Lower leg skin (tissue), 4 donors: ENCODE results near the gene SAMD10. TPM values are rescaled to one million over a fixed set of nuclear protein-coding genes. Genes with fewer than 3 reads are reported as not detected.

Experiments used
- DNase-seq, 2 donors: peaks; one replicate each; pipeline ENCODE4 v3.0.0-alpha.2; 2019; ENCODE audit warnings: low spot score in 2 of 2
- H3K4me3 ChIP-seq: fragments of 200-600 bp; sonication (generic); 2 replicates; pipeline ENCODE4 v1.5.1; 2017; ENCODE audit warnings: mild to moderate bottlenecking, low read depth; ENCODE audit not compliant: poor library complexity, severe bottlenecking
- POLR2A ChIP-seq, 2 donors: fragments of 450-650 bp; IDR thresholded peaks; one replicate each; pipeline ENCODE4 v1.6.1; 2016 to 2017; ENCODE audit warnings: antibody characterized with exemption in 2 of 2, mild to moderate bottlenecking in 1 of 2, moderate library complexity in 1 of 2
- WGBS, 2 donors: methylation state at CpG; one replicate each; pipeline ENCODE4 v1.1.5; 2018; 5-methylcytosine and 5-hydroxymethylcytosine counted together
- intact Hi-C: fragments of 100-400 bp; cut with DNase I; formaldehyde crosslinking; loops from one replicate; pipeline ENCODE4 v1.15.0; 2023; ENCODE audit warnings: low total_unique reads
- total RNA-seq, 4 donors: library from RNA; depleted of rRNA; stranded (reverse); fragments of >200 nt; gene quantifications; one replicate each; pipeline ENCODE4 v1.1.0, GENCODE V29; 2016
- TF ChIP-seq, protein P1 (sequence below), 3 donors: fragments of 450-650 bp; IDR thresholded peaks; one replicate each; pipeline ENCODE4 v1.5.1; 2016; ENCODE audit warnings: antibody characterized with exemption in 3 of 3, mild to moderate bottlenecking in 3 of 3, moderate library complexity in 2 of 3

The SAMD10 gene
- total RNA-seq: 10 to 100 TPM in 3 of 4 donors, 1 to 10 TPM in 1; 8.1 to 11.3 (median 10.6) TPM

DNA sequence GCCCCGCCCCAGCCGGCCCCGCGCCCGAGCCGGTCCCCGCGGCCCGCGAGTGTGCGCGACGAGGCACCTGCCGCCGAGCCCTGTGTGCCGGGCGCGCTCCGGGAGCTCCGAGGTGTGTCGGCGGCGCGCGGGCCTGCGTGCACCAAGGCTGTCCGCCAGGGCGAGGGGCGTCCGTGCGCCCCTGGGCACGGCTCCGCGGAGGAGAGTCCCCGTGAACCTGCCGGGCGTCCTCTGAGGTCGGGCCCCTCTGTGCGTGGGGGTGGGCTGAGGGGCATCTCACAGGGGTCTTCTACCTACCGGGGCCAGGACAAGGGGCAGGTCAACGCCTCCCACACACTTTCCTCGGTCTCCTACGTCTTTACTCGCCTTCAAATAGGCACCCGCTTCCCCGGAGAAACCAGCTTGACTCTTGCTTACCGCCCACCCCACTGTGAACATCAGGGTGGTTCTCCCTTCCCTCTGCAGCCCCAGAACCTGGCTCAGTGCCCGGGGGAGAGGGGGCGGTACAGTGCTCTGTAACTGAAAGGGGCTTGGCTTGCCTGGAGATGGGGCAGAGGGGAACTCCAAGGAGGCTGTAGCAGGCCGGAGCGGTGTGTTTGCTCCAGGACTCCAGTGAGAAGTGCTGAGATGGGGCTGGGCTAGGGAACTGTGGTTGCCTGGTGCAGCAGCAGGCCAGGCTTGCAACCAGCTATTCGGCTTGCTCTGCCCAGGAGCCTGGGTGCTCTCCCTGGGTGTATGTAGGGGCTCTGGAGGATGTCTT, at the start of gene SAMD10:
Gene SAMD10, minus strand, starts transcription at position 86 of the 760 bp plus-strand sequence. CDS start 175 bp downstream, outside the sequence.
- intact Hi-C loops: loop anchor here (10.0 kb wide), 1 partner anchor 195 kb away; no protein-coding TSS in a partner anchor
- TF ChIP-seq, protein P1, sequence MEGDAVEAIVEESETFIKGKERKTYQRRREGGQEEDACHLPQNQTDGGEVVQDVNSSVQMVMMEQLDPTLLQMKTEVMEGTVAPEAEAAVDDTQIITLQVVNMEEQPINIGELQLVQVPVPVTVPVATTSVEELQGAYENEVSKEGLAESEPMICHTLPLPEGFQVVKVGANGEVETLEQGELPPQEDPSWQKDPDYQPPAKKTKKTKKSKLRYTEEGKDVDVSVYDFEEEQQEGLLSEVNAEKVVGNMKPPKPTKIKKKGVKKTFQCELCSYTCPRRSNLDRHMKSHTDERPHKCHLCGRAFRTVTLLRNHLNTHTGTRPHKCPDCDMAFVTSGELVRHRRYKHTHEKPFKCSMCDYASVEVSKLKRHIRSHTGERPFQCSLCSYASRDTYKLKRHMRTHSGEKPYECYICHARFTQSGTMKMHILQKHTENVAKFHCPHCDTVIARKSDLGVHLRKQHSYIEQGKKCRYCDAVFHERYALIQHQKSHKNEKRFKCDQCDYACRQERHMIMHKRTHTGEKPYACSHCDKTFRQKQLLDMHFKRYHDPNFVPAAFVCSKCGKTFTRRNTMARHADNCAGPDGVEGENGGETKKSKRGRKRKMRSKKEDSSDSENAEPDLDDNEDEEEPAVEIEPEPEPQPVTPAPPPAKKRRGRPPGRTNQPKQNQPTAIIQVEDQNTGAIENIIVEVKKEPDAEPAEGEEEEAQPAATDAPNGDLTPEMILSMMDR (IDR thresholded peaks at IDR 0.05): no peak
- no peak for TF ChIP-seq POLR2A (IDR thresholded peaks at IDR 0.05)
- WGBS, 2 donors: 2 to 3% methylated on average over 16 to 26 of the region's 52 CpGs
- DNase-seq: no peak
- peak within 1 kb of the TSS; percentile 45 for H3K4me3 ChIP-seq

DNA sequence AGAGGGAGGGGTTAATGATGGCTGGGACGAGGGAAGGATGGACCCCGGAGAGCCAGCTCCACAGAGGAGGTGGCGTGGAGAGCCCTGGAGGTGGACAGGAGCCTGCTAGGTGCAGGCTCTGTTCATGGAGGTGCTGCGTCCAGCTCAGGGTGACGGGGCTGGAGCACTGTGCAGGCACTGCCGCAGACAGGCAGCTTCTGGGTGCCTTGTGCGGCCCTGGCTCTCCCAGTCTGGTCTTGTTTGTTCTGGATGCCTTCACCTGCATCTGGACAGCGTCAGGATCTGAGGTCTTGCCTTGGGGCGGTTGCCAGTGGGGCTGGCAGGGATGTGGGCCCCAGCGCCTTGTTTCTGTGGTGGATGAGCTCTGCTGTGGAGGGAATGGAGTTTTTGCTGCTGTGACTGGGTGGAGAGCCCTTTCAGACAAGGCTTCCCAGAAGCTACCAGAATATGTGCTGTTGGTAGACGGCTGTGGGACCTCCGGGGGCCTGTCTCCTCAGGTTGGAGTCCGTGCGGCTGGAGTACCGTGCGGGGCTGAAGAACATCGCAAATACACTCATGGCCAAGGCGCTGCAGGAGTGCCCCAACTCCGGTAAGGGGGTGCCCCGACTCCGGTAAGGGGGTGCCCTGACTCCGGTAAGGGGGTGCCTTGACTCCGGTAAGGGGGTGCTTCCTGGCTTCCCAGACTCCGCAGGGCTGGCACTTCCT, 48.7 kb upstream of the SAMD10 start:
- 91 to 97% methylated on average over 18 to 20 of the region's 24 CpGs for WGBS, 2 donors
- DNase-seq: no peak
- H3K4me3 ChIP-seq: no peak overlapping the region
- TF ChIP-seq, protein P1 (IDR thresholded peaks at IDR 0.05): no peak
- TF ChIP-seq POLR2A (IDR thresholded peaks at IDR 0.05): no peak
- intact Hi-C loops: no loop called here

DNA sequence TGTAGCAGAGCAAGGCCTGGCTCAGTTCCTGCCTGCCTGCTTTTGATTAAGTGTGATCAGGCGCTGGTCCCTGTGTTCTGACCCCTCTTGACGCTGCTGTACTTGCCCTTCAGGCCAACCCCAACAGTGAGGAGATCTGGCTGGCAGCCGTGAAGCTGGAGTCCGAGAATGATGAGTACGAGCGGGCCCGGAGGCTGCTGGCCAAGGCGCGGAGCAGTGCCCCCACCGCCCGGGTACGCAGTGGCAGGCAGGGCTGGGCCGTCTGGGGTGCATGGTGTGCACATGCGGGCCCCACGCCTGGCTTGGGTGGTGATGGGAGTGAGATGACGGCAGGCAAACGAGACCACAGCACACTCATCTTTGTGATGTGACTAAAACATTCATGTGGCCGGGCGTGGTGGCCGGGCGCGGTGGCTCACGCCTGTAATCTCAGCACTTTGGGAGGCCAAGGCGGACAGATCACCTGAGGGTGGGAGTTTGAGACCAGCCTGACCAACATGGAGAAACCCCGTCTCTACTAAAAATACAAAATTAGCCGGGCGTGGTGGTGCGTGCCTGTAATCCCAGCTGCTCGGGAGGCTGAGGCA, 46.5 kb upstream of the SAMD10 start:
- no peak overlapping the region for H3K4me3 ChIP-seq
- 83 to 88% methylated on average over 25 to 29 of the region's 29 CpGs for WGBS, 2 donors
- TF ChIP-seq, protein P1 (IDR thresholded peaks at IDR 0.05): no peak
- TF ChIP-seq POLR2A (IDR thresholded peaks at IDR 0.05): no peak
- no peak for DNase-seq
- intact Hi-C loops: no loop called here

DNA sequence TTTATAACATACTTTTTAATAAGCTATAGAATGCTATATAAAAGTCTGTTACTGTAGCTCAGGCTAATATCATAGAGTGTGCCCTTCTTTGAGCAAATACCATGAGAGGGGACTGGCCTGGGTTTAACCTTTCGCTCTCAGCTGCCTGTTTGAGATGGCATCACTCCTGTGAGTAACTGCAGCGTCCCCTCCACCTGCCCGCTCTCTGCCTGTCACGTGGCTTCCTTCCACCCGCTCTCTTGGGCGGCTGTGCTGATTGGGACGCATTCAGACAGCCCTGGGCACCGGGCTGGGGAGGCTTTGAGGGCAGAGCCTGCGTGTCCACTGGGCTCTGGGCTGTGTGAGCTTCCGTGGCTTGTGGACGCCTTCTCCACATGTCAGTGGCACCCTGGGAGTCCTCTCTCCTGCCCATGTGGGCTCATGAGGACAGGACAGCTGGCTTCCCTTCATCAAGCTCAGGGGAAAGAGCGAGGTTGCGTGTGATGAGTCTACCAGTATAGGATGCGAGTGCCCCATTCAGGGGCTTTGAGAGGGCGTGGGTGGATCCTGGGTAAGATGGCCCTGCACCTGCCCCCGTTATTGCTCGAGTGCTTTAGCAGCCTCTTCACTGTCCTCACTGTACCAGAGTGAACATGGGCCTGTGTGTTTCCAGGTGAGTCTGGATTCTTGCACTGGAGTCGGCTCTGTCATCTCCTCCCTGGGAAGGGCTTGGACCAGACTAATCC, 45.8 kb upstream of the SAMD10 start:
- DNase-seq: no peak
- intact Hi-C loops: no loop called here
- no peak overlapping the region for H3K4me3 ChIP-seq
- TF ChIP-seq POLR2A (IDR thresholded peaks at IDR 0.05): no peak
- TF ChIP-seq, protein P1 (IDR thresholded peaks at IDR 0.05): no peak
- 91 to 96% methylated on average over 17 to 18 of the region's 18 CpGs for WGBS, 2 donors

DNA sequence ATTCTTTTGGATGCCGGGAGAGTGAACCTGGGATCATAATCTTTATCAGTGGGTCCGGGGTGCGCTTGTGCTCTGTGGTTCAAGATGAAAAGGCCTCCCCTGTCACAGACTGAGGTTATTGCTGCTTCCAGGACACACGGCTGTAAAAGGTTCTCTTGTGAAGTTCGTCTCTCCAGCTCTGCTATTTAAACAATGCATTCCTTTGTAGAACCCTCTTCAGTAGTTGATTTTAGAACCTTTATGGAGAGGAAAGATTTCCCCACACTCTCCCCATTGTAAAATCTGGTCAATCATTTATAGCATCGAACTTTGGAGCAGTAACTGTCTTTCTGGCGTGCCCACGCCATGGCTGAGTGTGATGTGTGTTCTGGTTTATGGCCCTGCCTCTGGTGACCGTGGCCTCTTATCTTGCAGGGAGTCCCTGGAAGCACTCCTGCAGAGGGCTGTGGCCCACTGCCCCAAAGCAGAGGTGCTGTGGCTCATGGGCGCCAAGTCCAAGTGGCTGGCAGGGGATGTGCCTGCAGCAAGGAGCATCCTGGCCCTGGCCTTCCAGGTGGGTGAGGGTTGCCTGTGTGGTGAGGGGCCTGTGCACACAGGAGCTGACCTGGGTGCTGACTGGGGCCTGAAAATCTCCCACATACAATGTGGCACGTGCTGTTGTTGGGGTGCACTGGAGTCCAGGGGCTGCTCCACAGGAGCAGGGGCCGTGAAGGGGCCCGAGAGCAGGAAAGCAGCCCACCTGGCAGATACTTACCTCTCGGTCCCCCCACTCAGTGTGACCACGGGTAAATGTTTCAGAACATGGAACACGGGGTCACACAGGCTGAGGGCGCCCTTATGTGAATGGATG, 44.9 kb upstream of the SAMD10 start:
- intact Hi-C loops: no loop called here
- no peak for DNase-seq
- no peak overlapping the region for H3K4me3 ChIP-seq
- 94% methylated on average over 17 of the region's 17 CpGs for WGBS, 2 donors
- TF ChIP-seq, protein P1 (IDR thresholded peaks at IDR 0.05): no peak
- no peak for TF ChIP-seq POLR2A (IDR thresholded peaks at IDR 0.05)
